Activated naive CD8-positive, alpha-beta T cell treated with anti-CD3 and anti-CD28 coated beads for 36 hours (primary cell): ENCODE measurements around the gene DDX5. TPM values are rescaled to one million over a fixed set of nuclear protein-coding genes. Genes with fewer than 3 reads are reported as not detected.
"Not testable (repeated sequence)": the region's sequence is repeated elsewhere in the genome, so short reads cannot be mapped to it uniquely, and the experiment has no call there.

Experiments used
- DNase-seq: peaks from one replicate; pipeline ENCODE4 v3.0.0; 2021
- H3K27ac Mint-ChIP-seq: one replicate; pipeline ENCODE4 v1.8.0; 2022; ENCODE audit warnings: mild to moderate bottlenecking, moderate library complexity, mixed read lengths
- H3K27me3 Mint-ChIP-seq: one replicate; pipeline ENCODE4 v1.8.0; 2022; ENCODE audit warnings: mild to moderate bottlenecking, mixed read lengths
- H3K36me3 Mint-ChIP-seq: one replicate; pipeline ENCODE4 v1.8.0; 2021; ENCODE audit warnings: mild to moderate bottlenecking, mixed read lengths
- H3K4me1 Mint-ChIP-seq: one replicate; pipeline ENCODE4 v1.8.0; 2021; ENCODE audit warnings: mixed read lengths
- H3K4me3 Mint-ChIP-seq: one replicate; pipeline ENCODE4 v1.8.0; 2022; ENCODE audit warnings: mild to moderate bottlenecking, moderate library complexity, mixed read lengths
- H3K9me3 Mint-ChIP-seq: one replicate; pipeline ENCODE4 v1.8.0; 2022; ENCODE audit warnings: mixed read lengths
- total RNA-seq, 2 experiments: library from RNA; stranded (reverse); gene quantifications; one replicate each; pipeline ENCODE4 v1.2.3, GENCODE V29; 2021

DDX5 gene
- total RNA-seq, 2 experiments from 2014 or later: 719 to 745 TPM

DNA sequence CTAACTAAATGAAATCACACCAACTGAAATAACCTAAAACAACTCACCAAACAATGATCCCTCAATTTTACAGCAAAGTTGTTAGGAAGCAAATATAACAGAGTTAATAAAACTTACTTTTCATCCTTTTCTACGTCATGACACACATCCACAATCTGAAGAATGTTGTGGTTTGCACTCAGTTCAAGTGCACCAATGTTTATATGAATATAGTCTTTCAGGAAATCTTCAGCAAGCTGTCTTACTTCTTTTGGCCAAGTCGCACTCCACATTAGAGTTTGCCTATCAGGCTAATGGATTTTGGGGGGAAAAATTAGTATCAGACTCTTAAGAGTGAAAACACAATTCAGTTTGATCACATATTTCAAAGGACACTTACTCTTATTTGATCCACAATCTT, 3.3 kb downstream of the DDX5 start:
- Mint-ChIP-seq H3K4me3 (peak overlapping the region; percentile 46), H3K27me3 (no peaks in the 10 kb centered on the region), H3K9me3 (no peaks in the 10 kb centered on the region), H3K27ac (peak overlapping the region; percentile 47), H3K4me1 (peaks cover 62% of the 10 kb centered on the region), H3K36me3 (peaks cover 73% of the 10 kb centered on the region)
- DNase-seq: no peak

- Mint-ChIP-seq H3K27ac (peak overlapping the region; percentile 66), H3K36me3 (peaks cover 71% of the 10 kb centered on the region), H3K9me3 (no peaks in the 10 kb centered on the region), H3K27me3 (no peaks in the 10 kb centered on the region), H3K4me3 (peak overlapping the region; percentile 3), H3K4me1 (peaks cover 67% of the 10 kb centered on the region)
- no peak for DNase-seq
Measured at GRCh38 chr17:64502021-64502420, 4.1 kb downstream of the DDX5 start.

DNA sequence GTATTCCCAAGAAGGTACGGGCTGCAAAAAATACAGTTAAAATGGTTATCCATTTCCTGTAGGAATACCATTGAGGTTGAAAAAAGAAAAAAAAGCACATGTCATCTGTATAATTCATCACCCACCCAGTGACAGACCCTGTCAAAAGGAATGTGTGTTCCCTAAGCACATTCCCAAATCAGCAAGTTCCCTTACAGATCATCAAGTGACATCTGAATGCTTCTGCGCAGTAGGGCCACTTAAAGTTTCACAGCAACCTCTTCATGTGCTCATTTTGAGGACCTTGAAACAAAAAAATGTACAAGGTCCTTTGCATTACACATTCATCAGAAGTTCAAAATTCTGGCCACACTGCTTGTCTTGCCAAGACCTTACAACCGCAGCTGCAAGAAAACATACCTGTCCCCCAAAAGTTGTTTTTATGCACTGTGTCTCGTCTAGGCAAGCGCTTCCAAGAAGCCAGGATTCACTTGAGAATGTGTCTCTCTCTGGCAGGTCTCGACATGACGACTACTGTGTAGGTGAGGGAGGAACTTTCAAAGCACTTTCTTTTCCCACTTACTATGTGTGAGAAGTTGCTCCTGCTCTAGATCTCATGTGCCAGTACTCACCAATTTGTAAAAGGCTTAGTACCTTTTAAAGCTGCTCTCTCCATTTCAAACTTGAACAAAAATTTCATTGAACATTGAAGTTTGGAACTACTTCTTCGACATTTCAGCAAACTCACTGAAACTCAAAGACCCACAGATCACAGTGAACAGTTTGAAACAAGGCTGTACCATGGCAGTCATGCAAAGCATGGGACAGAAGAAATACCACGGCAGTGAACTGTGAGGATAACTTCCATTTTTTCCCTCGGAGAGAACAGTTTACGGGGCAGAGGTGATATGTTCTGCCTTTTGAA, 5.0 kb downstream of the DDX5 start:
- peaks cover 77% of the 10 kb centered on the region for H3K36me3 Mint-ChIP-seq
- H3K9me3 Mint-ChIP-seq: no peaks in the 10 kb centered on the region
- DNase-seq: no peak
- no peaks in the 10 kb centered on the region for H3K27me3 Mint-ChIP-seq
- H3K27ac Mint-ChIP-seq: peak overlapping the region; percentile 67
- peaks cover 68% of the 10 kb centered on the region for H3K4me1 Mint-ChIP-seq
- no peak overlapping the region for H3K4me3 Mint-ChIP-seq

GRCh38 chr17:64500487-64500859, 5.6 kb downstream of the DDX5 start:
- Mint-ChIP-seq H3K9me3 (no peaks in the 10 kb centered on the region), H3K27ac (peak overlapping the region; percentile 67), H3K4me1 (peaks cover 70% of the 10 kb centered on the region), H3K27me3 (no peaks in the 10 kb centered on the region), H3K36me3 (peaks cover 75% of the 10 kb centered on the region), H3K4me3 (no peak overlapping the region)
- no peak for DNase-seq

GRCh38 chr17:64499805-64500486, 6.1 kb downstream of the DDX5 start:
- Mint-ChIP-seq H3K36me3 (peaks cover 72% of the 10 kb centered on the region), H3K9me3 (no peaks in the 10 kb centered on the region), H3K27me3 (no peaks in the 10 kb centered on the region), H3K27ac (peak overlapping the region; percentile 67), H3K4me1 (peaks cover 74% of the 10 kb centered on the region), H3K4me3 (no peak overlapping the region)
- DNase-seq: no peak

GRCh38 chr17:64498308-64499203, 7.5 kb downstream of the DDX5 start:
- H3K4me1 Mint-ChIP-seq: peaks cover 75% of the 10 kb centered on the region
- peaks cover 70% of the 10 kb centered on the region for H3K36me3 Mint-ChIP-seq
- no peak for DNase-seq
- no peaks in the 10 kb centered on the region for H3K27me3 Mint-ChIP-seq
- no peaks in the 10 kb centered on the region for H3K9me3 Mint-ChIP-seq
- H3K27ac Mint-ChIP-seq: peak overlapping the region; percentile 98
- H3K4me3 Mint-ChIP-seq: peak overlapping the region; percentile 98

DNA sequence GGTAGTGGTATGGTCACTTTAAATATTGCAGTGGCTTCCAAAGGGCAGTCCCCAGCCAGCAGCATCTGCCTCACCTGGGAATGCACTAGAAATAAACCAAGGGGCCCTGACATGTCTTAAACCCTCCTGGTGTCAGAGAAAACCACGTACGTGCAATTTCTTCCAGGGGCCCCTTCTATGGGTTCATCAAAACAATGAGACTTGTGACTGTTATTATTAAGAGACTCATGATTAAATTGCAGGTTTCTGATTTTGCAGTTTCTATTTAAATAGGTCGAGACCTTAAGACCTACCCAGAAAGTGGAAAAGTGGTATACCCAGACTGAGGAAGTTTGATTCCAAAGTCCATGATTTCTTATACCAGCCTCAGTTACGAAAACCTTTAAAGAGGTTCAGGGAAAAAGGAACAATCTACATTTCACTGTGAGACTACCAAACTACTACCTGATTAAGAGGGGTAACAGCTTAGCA, 8.5 kb downstream of the DDX5 start:
- H3K4me3 Mint-ChIP-seq: peak overlapping the region; percentile 98
- peaks cover 70% of the 10 kb centered on the region for H3K4me1 Mint-ChIP-seq
- peaks cover 67% of the 10 kb centered on the region for H3K36me3 Mint-ChIP-seq
- no peak for DNase-seq
- H3K9me3 Mint-ChIP-seq: no peaks in the 10 kb centered on the region
- H3K27me3 Mint-ChIP-seq: no peaks in the 10 kb centered on the region
- peak overlapping the region; percentile 98 for H3K27ac Mint-ChIP-seq

DNA sequence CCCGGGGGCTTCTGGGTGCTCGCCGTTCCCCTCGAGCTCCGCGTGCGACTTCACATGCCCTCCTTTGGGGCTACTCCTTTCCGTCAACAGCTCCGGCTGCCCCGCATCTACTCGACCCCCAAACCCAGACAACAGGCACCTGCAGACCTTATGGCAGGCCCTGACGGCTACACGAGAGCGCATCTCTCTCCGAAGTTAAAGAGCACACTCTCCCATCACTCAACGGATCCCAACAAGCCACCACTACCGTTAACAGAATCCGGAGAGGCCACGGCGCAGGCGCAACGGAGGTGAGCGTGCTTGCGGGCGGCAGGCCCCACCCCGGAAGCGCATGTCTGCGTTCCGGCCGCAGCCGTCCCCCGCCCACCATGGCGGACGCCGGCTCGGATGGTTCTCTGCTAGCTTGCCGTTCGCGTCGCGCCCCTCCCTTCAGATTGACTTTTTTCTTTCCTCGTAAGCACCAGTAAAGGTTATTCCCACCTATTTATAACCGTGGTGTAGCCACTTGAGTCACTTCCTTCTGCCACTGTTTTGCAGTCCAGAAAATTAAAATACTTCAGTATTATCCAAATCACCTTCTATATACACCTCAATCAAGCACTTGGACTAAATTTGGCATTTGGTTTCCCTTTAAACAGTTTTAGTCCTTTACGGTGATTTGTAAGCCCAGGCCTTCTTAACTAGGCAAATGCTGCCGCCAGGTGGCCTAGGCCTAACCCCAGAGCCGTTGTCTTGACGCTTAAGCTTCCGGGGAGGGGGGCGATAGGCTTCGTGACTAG, 9.1 kb downstream of the DDX5 start, which contains the start of gene POLG2:
TSS of gene POLG2 (minus strand) at position 269 of the 779 bp plus-strand sequence. CDS start at position 183, 86 bp downstream.
- DNase-seq: peak; percentile 97
- peak within 1 kb of the TSS; percentile 98 for H3K4me3 Mint-ChIP-seq
- peaks cover 66% of the 10 kb centered on the region for H3K4me1 Mint-ChIP-seq
- no peaks in the 10 kb centered on the region for H3K27me3 Mint-ChIP-seq
- peaks cover 63% of the 10 kb centered on the region for H3K36me3 Mint-ChIP-seq
- peak within 1 kb of the TSS; percentile 98 for H3K27ac Mint-ChIP-seq
- no peaks in the 10 kb centered on the region for H3K9me3 Mint-ChIP-seq

DNA sequence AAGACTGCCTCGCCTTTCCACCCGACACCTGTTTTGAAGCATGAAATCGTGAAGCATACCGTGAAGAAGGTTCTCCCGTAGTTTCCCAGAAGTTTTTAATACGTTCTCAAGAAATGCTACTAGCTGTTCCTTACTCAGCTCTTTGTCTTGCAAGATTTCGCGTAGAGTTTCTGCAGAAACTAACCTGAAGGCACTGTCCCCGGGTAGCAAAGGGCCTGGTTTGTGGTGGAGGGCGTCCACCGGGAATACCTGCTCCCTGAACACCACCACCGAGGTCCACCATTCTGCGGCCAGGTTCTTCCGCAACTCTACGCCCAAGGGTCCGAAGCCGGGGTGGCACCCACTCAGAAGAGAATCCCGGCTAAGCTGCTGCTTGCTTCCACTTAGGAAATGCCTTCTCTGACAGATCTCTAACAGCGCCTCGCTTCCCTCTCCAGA, 9.7 kb downstream of the DDX5 start:
- Mint-ChIP-seq H3K36me3 (peaks cover 61% of the 10 kb centered on the region), H3K4me1 (peaks cover 65% of the 10 kb centered on the region), H3K27me3 (no peaks in the 10 kb centered on the region), H3K27ac (peak overlapping the region; percentile 98), H3K9me3 (no peaks in the 10 kb centered on the region), H3K4me3 (peak overlapping the region; percentile 98)
- no peak for DNase-seq

DNA sequence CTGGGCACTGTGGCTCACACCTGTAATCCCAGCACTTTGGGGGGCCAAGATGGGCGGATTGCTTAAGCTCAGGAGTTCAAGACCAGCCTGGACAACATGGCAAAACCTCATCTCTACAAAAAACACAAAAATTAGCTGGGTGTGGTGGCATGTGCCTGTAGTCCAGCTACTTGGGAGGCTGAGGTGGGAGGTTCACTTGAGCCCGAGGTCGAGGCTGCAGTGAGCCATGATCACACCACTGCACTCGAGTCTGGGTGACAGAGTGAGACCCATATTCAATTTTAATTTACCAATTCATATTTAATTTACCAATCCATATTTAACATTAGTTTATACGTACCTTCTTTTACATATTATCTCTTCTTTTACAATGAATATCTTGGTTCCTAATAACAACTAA, 10.8 kb downstream of the DDX5 start:
- not testable (repeated sequence) for H3K27me3 Mint-ChIP-seq, DNase-seq, H3K9me3 Mint-ChIP-seq
- Mint-ChIP-seq H3K27ac (peak overlapping the region; percentile 16), H3K4me1 (peaks cover 57% of the 10 kb centered on the region), H3K36me3 (peaks cover 51% of the 10 kb centered on the region), H3K4me3 (peak overlapping the region; percentile 98)

- H3K27me3 Mint-ChIP-seq: no peaks in the 10 kb centered on the region
- H3K4me1 Mint-ChIP-seq: peaks cover 50% of the 10 kb centered on the region
- H3K9me3 Mint-ChIP-seq: no peaks in the 10 kb centered on the region
- peak overlapping the region; percentile 98 for H3K4me3 Mint-ChIP-seq
- peaks cover 47% of the 10 kb centered on the region for H3K36me3 Mint-ChIP-seq
- H3K27ac Mint-ChIP-seq: peak overlapping the region; percentile 59
- no peak for DNase-seq
Measured at GRCh38 chr17:64494121-64494520, 12.0 kb downstream of the DDX5 start.

DNA sequence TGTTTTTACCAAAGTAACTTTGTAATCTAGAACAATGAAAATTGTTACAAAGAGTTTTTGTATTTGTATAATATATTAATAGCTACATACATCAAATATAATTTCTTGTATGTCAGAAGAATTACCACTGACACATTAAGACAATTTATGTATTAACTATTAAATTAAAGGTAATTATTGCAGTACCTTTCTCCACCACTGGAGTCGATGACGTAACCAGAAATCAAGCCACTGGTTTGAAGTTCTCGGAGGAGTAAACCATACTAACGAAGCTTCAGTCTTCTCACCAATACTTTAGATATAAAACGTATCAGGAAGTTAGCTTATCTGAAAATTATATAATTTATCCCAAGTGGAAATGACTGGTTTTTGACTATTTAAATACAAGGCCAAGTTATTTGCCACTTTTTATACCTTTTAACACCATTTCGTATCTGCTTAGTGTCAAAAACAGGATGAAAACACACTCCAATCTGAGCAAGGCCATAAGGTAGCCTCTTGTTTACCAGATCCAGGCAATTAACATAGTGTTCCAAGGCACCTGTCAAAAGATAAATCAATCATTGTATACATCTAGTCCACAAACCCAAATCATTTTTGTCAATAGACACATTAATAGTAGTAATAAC, 13.5 kb downstream of the DDX5 start:
- H3K27me3 Mint-ChIP-seq: no peaks in the 10 kb centered on the region

GRCh38 chr17:64491994-64492393, 14.1 kb downstream of the DDX5 start:
- H3K4me1 Mint-ChIP-seq: peaks cover 32% of the 10 kb centered on the region
- no peak overlapping the region for H3K4me3 Mint-ChIP-seq
- no peaks in the 10 kb centered on the region for H3K9me3 Mint-ChIP-seq
- H3K36me3 Mint-ChIP-seq: peaks cover 46% of the 10 kb centered on the region
- no peak overlapping the region for H3K27ac Mint-ChIP-seq
- no peaks in the 10 kb centered on the region for H3K27me3 Mint-ChIP-seq
- DNase-seq: no peak

More for the DNA sequence above, 13.5 kb downstream of the DDX5 start:
- Mint-ChIP-seq H3K4me3 (no peak overlapping the region), H3K9me3 (no peaks in the 10 kb centered on the region), H3K36me3 (peaks cover 46% of the 10 kb centered on the region), H3K27ac (no peak overlapping the region), H3K4me1 (peaks cover 38% of the 10 kb centered on the region)
- DNase-seq: no peak
